Ureter (tissue), 1 donor: ENCODE measurements around the gene NAT9. TPM values are rescaled to one million over a fixed set of nuclear protein-coding genes. Genes with fewer than 3 reads are reported as not detected.

Source experiments
- DNase-seq: peaks from one replicate; pipeline ENCODE4 v3.0.0-alpha.2; 2020; ENCODE audit warnings: low spot score
- total RNA-seq: library from RNA; stranded (reverse); gene quantifications from one replicate; pipeline ENCODE4 v1.2.4, GENCODE V29; 2023
- donor health status: DM: yes; HTN: yes; CAD: no.

NAT9 gene
- total RNA-seq, 1 donor from 2014 or later, result 65.1 TPM

DNA sequence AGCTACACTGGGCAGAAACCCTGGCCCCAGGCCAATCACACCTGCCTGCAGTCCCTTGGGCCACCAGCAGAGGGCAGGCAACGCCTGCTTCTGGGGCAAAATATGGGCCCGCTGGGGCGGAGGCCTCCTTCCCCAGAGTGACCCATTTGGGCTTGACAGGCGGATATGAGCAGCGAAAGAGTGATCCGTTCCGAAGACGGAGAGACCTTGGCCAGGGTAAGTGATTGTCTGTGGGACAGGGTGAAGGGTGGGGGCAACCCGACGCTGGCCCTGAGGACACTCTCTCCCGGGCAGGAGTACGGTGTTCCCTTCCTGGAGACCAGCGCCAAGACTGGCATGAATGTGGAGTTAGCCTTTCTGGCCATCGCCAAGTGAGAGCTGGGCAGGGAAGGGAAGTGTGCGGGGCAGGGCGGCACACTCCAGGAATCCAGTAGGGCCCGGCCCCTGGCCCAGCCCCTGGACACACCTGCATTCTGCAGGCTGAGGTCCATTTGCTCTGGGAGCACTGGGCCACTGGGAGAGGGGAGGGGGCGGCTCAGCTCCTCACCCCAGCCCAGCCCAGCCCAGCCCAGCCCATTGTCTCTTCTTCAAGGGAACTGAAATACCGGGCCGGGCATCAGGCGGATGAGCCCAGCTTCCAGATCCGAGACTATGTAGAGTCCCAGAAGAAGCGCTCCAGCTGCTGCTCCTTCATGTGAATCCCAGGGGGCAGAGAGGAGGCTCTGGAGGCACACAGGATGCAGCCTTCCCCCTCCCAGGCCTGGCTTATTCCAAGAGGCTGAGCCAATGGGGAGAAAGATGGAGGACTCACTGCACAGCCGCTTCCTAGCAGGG lies 31.2 kb downstream of the NAT9 start:
- peak; percentile 91 for DNase-seq

DNA sequence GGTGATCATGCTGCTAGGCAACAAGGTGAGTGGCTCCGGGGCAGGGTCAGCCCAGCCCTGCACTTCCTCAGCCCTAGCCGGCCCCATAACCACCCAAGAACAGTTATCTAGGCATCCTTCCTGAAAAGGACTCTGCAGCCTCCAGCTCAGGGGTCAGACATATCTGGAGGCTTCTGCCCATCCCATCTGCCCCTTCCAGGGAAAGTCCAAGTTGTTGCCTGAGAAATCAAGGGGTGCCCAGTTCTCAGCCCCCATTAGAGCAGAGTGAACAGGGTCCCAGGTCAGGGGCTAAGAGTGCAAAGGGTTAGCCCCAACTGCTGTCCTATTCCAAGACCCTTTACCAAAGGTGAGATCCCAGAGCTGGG lies 31.8 kb downstream of the NAT9 start:
- no peak for DNase-seq

DNA sequence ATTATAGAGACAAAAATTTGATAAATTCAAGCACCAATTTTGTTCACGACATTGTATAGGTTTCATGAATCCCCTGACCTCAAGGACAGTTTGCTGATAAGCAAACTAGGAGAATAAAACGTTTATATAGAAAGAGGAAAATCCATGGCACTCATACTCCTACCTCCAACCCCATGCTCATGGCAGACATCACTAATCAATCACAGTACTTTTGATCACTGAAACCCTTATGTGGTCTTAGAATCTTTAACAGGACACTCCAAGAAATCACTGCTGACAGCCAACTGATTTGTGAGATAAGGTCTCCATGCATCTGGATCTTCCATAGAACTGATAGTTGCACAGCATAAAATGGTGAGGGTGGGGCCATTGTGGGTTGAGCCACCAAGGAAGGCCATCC lies 32.4 kb downstream of the NAT9 start:
- no peak for DNase-seq

DNA sequence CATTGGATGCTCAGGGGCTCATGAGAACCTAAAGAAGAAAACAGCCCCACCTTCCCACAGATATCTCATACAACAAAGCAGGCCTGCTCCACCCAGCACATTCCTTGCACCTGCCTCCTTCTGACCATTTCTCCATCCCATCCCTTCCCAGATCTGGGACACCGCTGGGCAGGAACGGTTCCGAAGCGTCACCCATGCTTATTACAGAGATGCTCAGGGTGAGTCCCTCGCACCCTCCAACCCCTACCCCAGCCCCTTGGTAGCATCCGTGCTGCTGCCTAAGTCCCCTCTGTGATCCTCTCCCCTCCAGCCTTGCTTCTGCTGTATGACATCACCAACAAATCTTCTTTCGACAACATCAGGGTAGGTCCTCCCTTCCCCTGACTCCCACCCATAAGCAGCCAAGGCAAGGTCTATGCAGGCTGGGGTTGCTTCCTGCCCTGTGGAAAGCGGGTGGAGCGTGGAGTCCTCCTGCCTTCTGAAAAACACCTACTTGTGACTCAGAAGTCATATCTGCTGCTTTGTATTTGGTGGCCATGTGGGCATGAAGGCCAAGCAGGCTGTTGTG lies 33.1 kb downstream of the NAT9 start:
- no peak for DNase-seq

DNA sequence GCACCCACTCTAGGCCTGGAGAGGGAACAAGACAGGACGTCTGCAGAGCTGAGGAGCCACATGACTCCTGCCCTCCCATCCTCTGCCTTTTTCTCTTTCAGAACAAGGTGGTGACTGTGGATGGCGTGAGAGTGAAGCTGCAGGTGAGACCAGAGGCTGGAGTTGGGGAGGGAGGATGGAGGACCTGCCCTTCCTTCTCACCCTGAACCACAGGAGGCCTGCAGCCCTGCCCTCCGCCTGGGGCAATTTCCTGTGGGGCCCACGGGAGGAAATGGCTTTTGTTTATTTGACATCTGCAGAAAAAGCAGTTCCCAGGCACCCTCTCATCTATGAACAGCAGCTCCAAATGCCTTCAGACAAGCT lies 34.0 kb downstream of the NAT9 start:
- no peak for DNase-seq

DNA sequence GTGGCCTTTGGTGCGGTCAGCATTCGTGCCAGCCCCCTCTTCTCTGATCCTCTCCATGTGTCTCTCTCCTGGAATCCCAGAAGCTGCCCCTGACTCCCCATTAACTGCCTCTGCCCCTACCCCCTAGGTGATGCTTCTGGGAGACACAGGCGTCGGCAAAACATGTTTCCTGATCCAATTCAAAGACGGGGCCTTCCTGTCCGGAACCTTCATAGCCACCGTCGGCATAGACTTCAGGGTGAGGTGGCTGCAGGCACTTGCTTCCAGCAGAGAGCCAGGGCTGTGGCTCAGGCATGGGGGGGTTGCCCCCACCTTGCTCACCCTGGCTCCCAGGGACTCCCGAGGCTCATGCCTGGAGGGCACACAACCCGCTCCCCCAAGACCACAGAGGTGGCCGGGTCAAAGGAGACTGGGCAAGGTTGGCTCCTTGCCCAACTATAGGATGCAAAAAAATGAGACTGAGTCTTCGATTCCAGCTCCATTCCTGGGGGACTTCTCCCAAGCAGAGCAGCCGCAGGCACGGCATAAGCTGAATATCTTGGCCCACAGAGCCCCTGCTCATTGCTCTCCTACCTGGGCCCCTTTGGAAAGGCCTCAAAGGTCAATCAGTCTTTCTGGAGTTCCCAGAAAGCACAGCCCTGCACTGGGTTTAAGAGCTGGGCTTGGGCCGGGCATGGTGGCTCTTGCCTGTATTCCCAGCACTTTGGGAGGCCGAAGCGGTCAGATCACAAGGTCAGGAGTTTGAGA lies 35.3 kb downstream of the NAT9 start:
- DNase-seq, result no peak

DNA sequence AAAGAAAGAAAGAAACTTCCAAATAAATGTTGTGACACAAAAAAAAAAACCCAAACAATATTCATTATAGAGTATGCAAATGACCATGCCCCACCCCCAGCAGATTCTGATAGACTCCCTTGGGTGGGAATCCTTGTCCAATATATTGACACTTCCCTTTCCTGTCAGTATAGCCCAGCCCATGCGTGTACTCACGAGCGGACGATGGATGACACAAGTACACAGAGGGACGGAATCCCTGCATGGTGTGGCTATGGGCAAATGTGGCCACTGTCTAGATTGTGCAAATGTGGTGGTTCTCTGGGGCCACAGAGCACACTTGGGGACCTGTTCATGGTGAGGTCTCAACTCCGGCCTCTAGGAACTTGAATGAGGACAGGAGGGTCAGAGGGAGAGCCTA lies 36.0 kb downstream of the NAT9 start:
- DNase-seq, result no peak

DNA sequence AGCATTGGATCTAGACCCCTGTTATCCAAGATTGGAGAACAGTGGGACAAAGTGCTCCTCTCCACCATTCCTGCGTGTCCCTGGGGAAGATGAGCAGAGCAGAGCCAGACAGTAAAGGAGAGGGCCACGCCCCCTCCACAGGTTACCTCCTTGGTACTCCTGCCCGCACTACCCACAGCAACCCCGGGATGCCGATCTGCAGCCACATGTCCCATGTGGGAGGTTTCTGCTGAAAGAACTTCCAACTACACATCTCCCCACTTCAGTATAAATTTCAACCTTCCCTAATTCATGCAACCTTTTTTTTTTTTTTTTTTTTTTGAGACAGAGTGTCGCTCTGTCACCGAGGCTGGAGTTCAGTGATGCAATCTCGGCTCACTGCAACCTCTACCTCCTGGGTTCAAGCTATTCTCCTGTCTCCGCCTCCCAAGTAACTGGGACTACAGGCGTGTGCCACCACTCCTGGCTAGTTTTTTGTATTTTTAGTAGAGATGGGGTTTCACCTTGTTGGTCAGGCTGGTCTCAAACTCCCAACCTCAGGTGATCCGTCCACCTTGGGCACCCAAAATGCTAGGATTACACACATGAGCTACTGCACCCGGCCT lies 36.8 kb downstream of the NAT9 start:
- DNase-seq, result no peak

DNA sequence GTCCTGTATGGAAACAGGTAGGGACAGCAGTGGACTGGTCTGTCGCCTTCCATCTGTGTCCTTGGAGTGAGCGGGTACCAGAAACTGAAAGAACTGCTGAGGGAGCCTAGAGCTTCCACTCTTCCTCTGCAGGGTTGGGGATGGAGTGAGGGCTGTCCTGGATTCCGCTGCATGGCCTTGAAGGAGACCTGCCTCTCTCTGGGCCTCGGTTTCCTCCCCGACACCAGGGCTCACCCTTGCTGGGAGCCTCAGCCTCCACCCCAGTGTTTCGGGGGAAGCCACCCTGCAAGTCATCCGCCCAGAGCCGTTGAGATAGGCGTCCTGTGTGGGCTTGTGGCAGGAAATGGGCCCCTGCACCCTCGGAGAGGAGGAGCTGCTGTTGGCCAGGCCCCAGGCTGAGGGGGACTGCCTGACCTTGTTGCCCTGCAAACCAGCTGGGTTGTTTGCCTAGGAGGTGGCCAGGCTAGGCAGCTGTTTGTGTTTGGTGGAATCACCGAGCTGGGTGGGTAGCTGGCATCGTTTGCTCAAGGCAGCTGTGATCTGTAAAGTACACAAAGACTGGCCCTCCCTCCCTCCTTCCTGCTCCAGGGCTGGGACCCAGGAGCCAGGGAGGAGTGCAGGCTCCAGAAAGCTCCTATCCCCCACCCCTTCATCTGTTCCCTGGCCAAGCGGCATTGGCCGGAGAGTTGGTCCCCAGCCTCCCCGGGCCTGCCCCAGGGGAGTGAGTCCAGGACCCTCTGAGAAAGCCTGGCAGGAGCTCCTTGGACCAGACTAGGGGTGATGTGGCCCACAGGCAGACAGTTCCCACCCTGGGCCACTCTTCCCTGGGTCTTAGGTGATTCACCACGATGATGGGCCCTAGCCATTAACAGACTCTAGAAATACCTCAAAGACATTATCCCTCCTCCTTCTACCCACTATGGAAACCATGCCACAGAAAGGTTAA lies 37.8 kb downstream of the NAT9 start:
- peak; percentile 61 for DNase-seq

DNA sequence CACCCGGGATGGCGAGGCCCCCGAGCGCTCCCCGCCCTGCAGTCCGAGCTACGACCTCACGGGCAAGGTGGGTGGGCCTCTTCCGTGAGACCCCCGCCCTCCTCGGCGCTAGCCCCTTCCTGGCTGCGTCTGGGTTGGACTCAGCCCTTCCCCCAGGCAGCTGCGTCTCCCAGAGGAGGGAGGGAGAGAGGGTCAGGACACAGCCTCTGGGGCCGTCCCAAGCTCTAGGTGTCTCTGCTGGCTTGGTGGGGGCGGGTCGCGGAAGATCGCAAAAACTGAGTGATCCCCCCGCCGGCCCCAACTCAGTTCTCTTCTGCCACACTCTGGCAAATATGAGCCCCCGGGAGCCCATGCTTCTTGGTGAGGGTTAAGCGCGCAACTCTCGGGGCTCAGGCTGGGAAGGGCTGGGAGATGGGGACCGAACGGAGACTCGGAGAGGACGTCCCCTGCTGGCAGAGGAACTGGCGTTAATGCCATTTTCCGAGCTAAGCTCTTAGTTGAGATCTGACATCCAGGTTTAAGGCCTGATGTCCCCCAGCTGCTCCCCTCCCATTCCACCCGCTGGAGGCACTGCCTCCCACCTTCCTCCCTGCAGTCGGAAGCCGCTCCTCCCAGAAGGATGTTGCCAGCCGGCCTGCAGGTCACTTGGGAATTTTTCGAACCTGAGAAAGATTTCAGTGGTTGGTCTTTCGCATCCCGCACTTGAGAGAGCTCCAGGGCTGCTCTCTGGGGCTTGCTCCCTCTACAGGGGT lies 38.7 kb downstream of the NAT9 start:
- no peak for DNase-seq

DNA sequence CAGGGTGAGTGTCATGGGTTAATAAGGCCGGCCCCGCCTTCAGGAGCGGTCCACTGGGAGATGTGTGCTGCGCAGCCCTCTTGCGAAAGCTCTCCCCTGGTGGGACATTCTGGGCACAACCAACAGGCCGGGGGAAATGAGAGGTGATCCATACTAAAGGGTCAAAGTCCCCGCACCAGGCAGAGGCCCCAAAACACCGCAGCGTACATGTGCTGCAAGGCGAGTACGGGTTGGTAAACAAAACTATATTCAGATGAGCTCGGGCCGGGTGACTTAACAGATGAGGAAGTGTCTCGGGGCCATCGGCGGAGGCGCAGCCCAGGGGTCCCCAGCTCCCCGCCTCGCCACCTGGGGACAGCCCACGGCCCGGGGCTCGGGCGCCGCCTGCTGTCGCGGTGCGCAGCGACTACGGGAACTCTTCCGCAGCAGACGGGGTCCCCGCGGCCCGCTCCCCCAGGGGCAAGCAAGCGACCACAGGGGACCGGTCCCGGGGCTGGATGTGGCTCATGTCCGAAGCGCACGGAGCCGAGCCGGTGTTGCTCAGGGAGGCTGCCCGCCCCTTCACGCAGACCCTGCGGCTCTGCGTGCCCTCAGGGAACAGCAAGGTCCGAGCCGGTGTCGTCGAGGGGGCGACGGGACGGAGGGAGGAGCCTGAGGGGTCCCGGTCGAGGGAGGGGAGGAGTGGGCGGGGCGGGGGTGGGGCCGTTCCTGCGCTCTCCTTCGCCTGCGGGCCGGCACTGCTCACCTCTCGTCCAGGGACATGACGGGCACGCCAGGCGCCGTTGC lies 39.4 kb downstream of the NAT9 start, which contains the start of gene RAB37:
Gene RAB37, plus strand, starts transcription at position 744 of the 786 bp plus-strand sequence. Its CDS starts 17 bp downstream, at position 761.
- peak; percentile 43 for DNase-seq

DNA sequence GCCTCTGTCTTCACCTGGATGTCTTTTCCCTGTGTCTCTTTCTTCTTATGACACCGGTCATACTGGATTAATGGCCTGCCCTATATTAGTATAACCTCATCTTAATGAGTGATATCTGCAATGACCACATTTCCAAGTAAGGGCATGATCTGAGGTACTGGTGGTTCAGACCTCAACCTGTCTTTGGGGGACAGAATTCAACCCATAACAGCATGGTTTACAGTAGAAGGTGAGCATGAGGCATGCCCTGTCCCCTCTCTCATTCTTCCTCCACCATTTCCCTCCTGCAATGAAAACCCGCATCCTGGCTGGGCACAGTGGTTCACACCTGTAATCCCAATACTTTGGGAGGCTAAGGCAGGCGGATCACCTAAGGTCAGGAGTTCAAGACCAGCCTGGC lies 41.9 kb downstream of the NAT9 start:
- DNase-seq, result no peak

DNA sequence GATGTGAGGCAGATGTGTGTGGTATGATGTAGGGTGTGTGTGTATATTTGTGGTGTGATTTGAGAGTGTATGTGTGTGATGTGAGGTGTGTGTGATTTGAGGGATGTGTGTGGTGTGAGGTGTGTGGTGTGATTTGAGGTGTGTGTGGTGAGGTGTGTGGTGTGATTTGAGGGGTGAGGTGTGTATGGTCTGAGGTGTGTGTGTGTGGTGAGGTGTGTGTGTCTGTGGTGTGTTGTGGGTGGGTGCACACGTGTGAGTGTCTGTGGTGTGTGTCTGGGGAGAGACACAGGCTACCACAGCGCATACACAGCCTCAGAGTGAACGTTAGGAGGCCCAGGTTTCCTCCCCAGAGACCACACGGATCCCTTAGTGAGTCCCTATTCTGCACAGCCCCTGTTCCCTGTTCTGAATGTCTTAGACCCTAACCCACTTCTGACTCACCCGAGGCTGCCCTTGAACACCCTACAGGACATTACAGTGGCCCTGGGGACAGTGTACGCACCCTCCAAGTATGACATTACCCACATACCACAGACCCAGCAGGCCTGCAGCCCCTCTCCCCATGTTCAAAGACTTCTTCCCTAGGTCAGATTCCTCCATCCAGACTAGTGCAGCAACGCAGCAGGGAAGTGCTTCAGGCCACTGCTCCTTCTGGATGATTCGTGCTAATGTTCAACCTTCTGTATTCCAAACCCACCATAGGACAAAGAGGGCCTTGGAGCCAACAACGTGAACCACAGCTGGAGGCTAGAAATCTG lies 42.6 kb downstream of the NAT9 start:
- no peak for DNase-seq

DNA sequence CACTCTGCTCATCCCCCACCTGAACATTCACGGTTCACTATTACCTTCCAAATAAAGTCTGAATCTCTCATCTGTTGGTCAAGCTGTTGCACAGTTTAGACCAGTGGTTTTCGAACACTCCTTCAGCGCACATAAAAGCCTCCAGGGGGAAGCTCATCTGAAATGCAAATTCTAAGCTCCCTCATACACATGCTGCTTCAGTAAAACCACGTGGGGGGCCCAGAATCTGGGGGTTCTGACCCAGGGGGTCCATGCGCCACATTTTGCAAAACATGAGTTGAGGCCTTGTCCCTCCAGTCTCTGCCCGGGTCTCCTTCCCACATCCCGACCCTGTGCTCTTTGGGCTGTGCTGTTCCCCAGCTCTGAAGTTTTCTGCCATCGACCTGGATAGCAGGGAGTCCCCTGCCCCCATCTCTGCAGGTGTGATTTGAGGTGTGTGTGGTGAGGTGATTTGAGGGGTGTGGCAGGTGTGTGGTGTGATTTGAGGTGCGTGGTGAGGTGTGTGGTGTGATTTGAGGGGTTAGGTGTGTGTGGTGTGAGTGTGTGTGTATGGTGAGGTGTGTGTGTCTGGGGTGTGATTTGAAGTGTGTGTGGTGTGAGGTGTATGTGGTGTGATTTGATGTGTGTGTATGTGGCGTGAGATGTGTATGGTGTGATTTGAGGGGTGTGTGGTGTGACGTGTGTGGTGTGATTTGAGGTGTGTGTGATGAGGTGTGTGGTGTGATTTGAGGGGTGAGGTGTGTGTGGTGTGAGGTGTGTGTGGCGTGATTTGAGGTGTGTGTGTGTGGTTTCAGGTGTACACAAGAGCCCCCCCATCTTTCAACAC lies 43.9 kb downstream of the NAT9 start:
- no peak for DNase-seq

DNA sequence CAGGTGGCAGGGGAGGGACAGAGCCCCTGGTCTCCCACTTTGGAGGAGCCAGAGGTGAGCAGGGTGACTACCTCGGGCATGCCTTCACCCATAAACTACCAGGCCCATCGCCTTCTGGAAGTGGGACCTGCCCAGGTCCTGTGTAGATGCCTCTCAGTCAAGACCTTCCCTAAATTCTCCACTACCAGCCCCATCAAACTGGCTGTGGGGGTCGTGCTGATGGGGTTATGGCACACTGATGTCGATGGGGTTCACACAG lies 44.9 kb downstream of the NAT9 start:
- DNase-seq, result no peak

DNA sequence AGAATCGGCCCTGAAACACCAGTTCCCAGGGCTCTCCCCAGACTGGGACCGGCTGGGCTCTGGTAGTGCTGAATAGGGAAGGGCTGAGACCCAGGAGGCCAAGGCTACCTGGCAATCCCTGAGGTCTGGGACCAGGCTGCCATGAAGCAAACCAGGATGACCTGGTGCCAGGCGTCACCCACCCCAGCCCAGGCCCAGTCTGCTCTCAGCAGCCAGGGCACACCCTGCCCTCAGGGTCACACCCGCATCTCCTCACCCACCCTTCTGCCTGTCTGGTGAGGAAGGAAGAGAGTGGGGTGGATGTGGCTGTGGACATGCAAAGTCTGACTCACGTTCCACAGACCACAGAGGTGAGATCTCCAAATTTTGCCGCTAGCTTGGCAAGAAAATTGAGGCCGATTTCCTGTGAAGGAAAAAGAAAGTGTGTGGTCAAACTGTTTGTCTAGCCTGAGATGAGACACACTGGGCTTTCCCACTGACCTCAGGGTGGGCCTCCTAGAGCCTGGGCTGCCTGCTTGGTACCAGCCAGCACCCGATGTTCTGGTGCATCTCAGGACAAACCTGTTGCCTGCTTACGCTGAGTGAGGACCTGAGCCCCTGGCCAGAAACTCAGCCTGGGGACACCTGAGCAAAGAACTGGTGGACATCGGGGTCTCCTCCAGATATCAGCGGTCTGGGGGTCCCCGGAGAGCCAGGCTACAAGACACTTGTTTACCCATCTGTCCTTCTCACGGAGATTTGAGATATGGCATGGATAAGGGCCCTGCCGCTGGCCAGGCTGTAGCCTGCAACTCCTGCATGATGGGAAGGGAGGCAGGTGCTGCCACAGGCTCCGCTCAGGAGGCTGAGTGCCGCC lies 45.4 kb downstream of the NAT9 start:
- DNase-seq, result no peak

DNA sequence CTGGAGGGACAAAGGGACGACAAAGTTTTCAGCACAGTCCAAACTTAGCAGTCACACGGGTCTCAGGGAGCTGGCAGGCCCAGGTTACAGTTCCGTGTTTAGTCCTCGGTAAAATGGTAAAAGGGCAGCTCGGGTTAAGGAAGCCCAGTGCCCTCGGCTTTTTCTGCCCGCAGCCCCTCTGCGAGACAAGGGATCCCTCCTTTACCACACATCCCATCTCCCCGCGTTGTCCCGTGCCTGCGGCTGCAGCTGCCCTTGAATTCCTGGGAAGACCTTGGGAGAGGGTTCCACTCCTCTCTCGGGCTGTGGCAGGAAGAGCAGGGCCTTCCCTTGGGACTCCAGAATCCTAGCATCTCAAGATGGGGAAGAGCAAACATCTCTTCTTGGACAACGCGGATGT lies 46.3 kb downstream of the NAT9 start:
- no peak for DNase-seq

DNA sequence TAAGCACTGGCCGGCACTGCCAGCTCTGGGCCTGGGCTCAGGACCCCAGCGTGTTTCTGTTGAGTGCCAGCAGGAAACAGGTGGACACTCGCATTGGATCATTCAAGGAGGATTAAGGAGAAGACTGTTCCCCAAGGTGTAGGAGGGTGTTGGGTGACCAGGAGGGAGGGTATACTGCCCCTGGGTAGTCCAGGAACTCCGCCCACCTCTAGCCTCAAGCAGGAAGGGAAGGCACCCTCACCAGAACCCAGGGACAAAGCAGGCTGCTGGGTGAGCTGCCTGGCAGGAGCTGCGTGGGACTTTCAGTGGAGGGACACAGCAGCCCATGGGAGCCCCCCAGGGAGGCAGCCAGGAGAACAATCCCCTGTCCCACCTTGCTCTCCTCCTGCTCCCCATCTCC lies 46.8 kb downstream of the NAT9 start:
- DNase-seq, result no peak
